ENCODE results near the gene RTN4R.

The RTN4R gene

GRCh38 chr22:20235389-20235991 is 32.6 kb downstream of the RTN4R start:
- TF ChIP-seq CTCF (IDR thresholded peaks at IDR 0.05; ENCODE audit: low read depth, low read length, missing control alignments), result no peak
- no peak overlapping the region for H3K4me3 ChIP-seq (replicated peaks; ENCODE audit: low read depth, low read length)
- DNase-seq (ENCODE audit: extremely low read depth, low read depth), result no peak

- H3K4me3 ChIP-seq (replicated peaks; ENCODE audit: low read depth, low read length), result no peak overlapping the region
- DNase-seq (ENCODE audit: extremely low read depth, low read depth), result no peak
- no peak for TF ChIP-seq CTCF (IDR thresholded peaks at IDR 0.05; ENCODE audit: low read depth, low read length, missing control alignments)
Observed at GRCh38 chr22:20234760-20235388, 33.2 kb downstream of the RTN4R start.

- no peak overlapping the region for H3K4me3 ChIP-seq (replicated peaks; ENCODE audit: low read depth, low read length)
- TF ChIP-seq CTCF (IDR thresholded peaks at IDR 0.05; ENCODE audit: low read depth, low read length, missing control alignments), result no peak
- DNase-seq (ENCODE audit: extremely low read depth, low read depth), result no peak
Observed at GRCh38 chr22:20234314-20234682, 33.8 kb downstream of the RTN4R start.

- DNase-seq (ENCODE audit: extremely low read depth, low read depth), result no peak
- no peak for TF ChIP-seq CTCF (IDR thresholded peaks at IDR 0.05; ENCODE audit: low read depth, low read length, missing control alignments)
Observed at GRCh38 chr22:20233351-20234313, 34.5 kb downstream of the RTN4R start.

GRCh38 chr22:20232781-20233180 is 35.3 kb downstream of the RTN4R start:
- H3K4me3 ChIP-seq (replicated peaks; ENCODE audit: low read depth, low read length), result no peak overlapping the region
- DNase-seq (ENCODE audit: extremely low read depth, low read depth), result no peak
- TF ChIP-seq CTCF (IDR thresholded peaks at IDR 0.05; ENCODE audit: low read depth, low read length, missing control alignments), result no peak

More at GRCh38 chr22:20233351-20234313, 34.5 kb downstream of the RTN4R start:
- H3K4me3 ChIP-seq (replicated peaks; ENCODE audit: low read depth, low read length), result no peak overlapping the region

GRCh38 chr22:20232237-20232598 is 35.9 kb downstream of the RTN4R start:
- TF ChIP-seq CTCF (IDR thresholded peaks at IDR 0.05; ENCODE audit: low read depth, low read length, missing control alignments), result no peak
- no peak overlapping the region for H3K4me3 ChIP-seq (replicated peaks; ENCODE audit: low read depth, low read length)
- no peak for DNase-seq (ENCODE audit: extremely low read depth, low read depth)
